MV-4-11 (cell line): ENCODE measurements around the gene POLR1F.

Source experiments
- DNase-seq: peaks from one replicate; lab custom pipeline; 2025; lab: John Stamatoyannopoulos, UW

The POLR1F gene

DNA sequence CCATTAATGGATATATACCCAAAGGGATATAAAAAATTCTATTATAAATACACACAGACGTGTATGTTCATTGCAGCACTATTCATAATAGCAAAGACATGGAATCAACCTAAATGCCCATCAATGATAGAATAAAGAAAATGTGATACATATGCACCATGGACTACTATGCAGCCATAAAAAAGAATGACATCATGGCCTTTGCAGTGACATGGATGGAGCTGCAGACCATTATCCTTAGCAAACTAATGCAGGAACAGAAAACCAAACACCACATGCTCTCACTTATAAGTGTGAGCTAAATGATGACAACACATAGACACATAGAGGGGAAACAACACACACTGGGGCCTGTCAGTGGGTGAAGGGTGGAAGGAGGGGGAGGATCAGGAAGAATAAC, 33.0 kb downstream of the POLR1F start:
- DNase-seq, result no peak

- no peak for DNase-seq
These were observed 34.4 kb downstream of the POLR1F start for GRCh38 chr7:19674266-19674960.

DNA sequence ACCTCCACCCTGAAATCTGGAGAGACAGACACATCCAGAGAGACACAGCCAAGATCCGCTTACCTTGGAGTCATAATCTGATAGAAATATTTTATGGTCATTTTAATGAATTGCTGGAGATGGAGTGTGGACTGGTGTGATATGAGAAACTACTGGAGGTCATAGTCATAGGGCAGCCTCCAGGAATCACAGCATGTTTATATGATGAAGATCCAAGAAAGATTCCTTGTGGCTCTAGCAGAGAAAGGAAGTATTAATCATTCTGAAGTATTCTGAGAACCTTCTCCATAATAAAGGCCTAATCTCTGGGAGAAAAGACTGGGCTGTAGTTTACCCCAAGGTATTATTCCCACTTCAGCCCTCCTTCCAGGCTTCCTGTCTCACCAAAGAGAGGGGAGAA, 38.0 kb downstream of the POLR1F start:
- DNase-seq, result no peak

DNA sequence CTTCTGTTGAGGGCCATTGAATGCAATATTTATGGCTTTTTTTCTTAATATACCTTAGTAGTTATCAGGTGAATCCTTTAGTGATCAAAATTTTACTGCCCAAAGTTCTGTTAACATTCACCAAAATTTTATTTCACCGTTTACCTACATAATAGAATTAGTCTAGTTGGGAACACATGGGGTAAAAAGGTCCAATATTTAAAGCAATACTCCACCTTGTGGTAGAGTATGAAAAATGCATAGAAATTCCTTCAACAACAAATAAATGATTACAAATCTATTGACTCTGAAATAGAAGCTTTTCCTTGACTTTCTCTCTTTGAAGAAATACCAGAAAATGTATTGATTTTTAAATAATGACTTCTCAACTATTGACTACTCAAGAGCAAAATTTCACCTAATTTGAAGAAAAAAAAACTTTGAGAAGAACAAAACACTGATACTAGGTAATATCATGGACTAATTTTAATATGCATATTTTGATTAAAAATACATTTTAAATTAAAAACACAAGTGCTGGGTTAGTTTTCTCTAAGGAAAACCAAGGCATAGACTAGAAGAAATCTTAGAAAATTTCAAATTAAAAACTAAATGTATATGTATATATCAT, 43.3 kb downstream of the POLR1F start:
- no peak for DNase-seq

- peak; percentile 4 for DNase-seq
These were observed 44.9 kb downstream of the POLR1F start for GRCh38 chr7:19663816-19664462.

- DNase-seq, result no peak
These were observed 60.0 kb downstream of the POLR1F start for GRCh38 chr7:19648791-19649190.
